CD4-positive, alpha-beta T cell treated with Interleukin-15 for 1 hour (primary cell): ENCODE measurements around the gene PITX2.
"Not testable (repeated sequence)": the region's sequence is repeated elsewhere in the genome, so short reads cannot be mapped to it uniquely, and the experiment has no call there.

Experiments
- DNase-seq: peaks from one replicate; pipeline ENCODE4 v3.0.0-alpha.2; 2020

The PITX2 gene

GRCh38 chr4:110609044-110609750 is 13.7 kb downstream of the PITX2 start:
- no peak for DNase-seq

- no peak for DNase-seq
These were observed 17.8 kb downstream of the PITX2 start for GRCh38 chr4:110605077-110605476.

- DNase-seq: no peak
These were observed 20.8 kb downstream of the PITX2 start for GRCh38 chr4:110602061-110602460.

GRCh38 chr4:110597582-110597981 is 25.3 kb downstream of the PITX2 start:
- no peak for DNase-seq

- DNase-seq: no peak
These were observed 26.4 kb downstream of the PITX2 start for GRCh38 chr4:110596431-110596830.

GRCh38 chr4:110595583-110595982 is 27.3 kb downstream of the PITX2 start:
- no peak for DNase-seq

GRCh38 chr4:110589297-110589696 is 33.6 kb downstream of the PITX2 start:
- DNase-seq: no peak

GRCh38 chr4:110587666-110588285 is 35.1 kb downstream of the PITX2 start:
- DNase-seq: no peak

GRCh38 chr4:110586131-110586850 is 36.6 kb downstream of the PITX2 start:
- DNase-seq: no peak

- not testable (repeated sequence) for DNase-seq
These were observed 46.2 kb downstream of the PITX2 start for GRCh38 chr4:110576696-110577095.
